ENCODE measurements around the gene PGBD1.

Gene PGBD1

GRCh38 chr6:28281288-28282064 is at the start of gene PGBD1:
Gene PGBD1 (plus strand): TSS chr6:28281572. CDS start chr6:28283814, 2,242 bp downstream.
- peak; percentile 33 for DNase-seq (ENCODE audit: low spot score)

GRCh38 chr6:28232785-28233184 is 48.6 kb upstream of the PGBD1 start:
- DNase-seq (ENCODE audit: low spot score), result no peak

DNA sequence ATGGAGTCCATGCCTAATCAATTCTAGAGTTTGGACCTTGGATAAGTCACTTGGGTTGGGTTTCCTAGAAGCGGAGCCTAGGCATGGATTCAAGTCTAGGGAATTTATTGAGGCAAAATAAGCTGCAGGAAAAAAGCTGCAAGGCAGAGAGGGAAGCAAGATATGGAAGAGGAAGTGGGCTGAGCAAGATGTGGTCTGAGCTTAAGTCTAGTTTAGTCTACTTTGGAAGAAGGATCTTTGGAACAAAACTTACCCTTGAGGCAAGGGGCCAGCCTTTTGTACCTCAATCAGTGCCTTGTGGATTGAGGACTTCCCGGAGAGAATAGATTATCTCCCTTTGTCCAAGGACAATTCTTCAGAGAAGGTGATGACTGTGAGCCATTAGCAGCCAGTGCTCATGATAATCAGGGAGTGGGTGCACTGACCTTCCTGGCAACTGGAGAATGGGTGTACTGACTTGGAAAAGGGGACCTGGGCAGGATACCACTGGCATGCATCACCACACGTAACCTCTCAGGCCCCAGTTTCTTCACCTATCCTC is 45.4 kb upstream of the PGBD1 start:
- DNase-seq (ENCODE audit: low spot score), result no peak

DNA sequence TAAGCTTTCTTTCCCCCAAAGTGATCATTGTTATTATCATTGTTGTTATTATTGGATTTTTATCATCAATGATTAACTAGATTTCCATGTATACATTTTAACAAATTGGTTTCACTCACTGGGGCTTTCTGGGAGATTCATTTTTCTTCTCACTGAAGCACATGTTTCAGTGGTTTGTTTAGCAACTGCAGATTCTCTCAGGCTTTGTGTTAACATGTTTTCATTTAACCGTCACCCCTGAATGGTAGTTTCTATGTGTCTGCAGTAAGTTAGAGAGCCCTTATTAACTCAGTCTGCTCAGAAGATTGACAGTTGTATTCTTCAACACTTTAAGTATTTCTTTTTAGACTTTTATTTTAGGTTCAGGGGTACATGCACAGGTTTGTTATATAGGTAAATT is 41.7 kb upstream of the PGBD1 start:
- DNase-seq (ENCODE audit: low spot score), result no peak

GRCh38 chr6:28240471-28240870 is 40.9 kb upstream of the PGBD1 start:
- no peak for DNase-seq (ENCODE audit: low spot score)

DNA sequence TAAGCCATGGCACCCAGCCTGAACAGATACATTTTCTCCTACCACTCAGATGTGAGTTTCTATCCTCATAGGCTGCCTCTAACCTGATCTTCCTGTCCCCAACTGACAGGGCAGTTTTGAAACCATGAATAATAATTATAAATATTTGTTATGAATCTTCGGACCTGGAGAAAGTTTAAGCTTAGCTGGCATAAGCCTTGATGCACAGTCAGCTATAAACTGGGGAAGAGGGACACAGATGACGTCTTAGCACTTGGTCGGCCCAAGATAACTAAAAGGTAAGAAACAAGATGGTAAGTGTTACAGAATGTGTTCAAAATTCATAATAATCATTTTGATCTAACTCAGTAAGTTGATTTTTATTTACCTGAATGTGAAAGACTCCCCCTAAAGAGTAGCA is 37.4 kb upstream of the PGBD1 start:
- no peak for DNase-seq (ENCODE audit: low spot score)

DNA sequence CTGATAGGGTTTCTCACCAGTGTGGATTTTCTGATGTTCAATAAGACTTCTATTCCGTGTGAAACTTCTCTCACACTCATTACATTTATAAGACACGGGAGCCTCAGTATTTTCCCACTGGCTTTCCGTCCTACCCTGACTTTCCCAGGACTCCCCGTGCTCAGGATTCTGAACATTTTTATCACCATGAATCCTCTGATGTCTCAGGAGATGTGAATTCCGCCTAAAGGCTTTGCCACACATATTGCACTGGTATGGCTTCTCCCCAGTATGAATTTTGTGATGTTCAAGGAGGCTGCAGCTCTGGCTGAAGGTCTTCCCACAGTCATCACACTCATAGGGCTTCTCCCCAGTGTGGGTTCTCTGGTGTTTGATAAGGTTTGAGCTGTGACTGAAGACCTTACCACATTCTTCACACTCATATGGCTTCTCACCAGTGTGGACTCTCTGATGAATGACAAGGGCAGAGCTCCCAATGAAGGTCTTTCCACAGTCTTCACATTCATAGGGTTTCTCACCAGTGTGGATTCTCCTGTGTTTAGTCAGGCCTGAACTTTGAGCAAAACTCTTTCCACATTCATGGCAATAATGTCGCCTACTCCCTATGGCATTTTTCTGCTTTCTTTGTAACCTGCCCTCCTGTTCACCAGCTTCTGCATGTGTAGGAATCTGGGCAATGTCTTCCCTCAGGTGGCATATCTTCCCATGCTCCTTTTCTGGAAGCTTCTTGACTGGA is 36.0 kb upstream of the PGBD1 start:
- no peak for DNase-seq (ENCODE audit: low spot score)

- no peak for DNase-seq (ENCODE audit: low spot score)
These were observed 32.5 kb upstream of the PGBD1 start for GRCh38 chr6:28248916-28249315.

DNA sequence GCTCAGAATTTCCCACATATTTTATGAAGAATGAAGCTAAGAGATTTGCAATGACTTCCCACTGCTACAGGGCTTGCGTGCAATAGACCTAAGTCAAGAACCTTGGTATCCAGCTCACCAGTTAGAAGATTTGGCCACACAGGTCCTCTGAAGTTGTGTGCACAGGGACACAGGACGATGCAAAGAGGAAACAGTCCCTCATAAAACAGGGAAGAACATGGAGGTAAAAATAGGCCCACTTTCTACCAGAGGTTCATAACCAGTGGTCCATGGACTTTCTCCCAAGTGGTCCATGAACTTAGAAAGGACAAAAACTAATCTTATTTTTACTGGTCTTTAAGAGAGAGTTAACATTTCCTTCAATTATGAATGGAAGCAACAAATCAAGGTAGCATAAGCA is 30.6 kb upstream of the PGBD1 start:
- no peak for DNase-seq (ENCODE audit: low spot score)

GRCh38 chr6:28251661-28252008 is 29.7 kb upstream of the PGBD1 start:
- DNase-seq (ENCODE audit: low spot score), result no peak

GRCh38 chr6:28252009-28252975 is 29.1 kb upstream of the PGBD1 start, which contains the start of gene ZKSCAN4:
Gene ZKSCAN4 (minus strand): TSS chr6:28252269. CDS start chr6:28251980, 289 bp downstream.
- DNase-seq (ENCODE audit: low spot score), result peak; percentile 79

GRCh38 chr6:28254121-28254519 is 27.3 kb upstream of the PGBD1 start:
- DNase-seq (ENCODE audit: low spot score), result no peak

DNA sequence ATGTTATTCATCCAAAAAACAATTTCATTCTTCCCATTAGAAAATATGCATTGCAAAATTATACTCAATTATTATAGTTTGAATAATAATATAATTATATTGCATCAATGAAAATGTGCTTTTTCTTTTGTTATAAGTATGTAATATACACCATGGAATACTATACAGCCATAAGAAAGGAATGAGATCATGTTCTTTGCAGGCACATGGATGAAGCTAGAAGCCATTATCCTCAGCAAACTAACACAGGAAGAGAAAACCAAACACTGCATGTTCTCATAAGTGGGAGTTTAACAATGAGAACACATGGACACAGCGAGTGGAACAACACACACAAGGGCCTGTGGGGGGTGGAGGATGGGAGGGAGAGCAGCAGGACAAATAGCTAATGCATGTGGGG is 24.3 kb upstream of the PGBD1 start:
- DNase-seq (ENCODE audit: low spot score), result no peak

DNA sequence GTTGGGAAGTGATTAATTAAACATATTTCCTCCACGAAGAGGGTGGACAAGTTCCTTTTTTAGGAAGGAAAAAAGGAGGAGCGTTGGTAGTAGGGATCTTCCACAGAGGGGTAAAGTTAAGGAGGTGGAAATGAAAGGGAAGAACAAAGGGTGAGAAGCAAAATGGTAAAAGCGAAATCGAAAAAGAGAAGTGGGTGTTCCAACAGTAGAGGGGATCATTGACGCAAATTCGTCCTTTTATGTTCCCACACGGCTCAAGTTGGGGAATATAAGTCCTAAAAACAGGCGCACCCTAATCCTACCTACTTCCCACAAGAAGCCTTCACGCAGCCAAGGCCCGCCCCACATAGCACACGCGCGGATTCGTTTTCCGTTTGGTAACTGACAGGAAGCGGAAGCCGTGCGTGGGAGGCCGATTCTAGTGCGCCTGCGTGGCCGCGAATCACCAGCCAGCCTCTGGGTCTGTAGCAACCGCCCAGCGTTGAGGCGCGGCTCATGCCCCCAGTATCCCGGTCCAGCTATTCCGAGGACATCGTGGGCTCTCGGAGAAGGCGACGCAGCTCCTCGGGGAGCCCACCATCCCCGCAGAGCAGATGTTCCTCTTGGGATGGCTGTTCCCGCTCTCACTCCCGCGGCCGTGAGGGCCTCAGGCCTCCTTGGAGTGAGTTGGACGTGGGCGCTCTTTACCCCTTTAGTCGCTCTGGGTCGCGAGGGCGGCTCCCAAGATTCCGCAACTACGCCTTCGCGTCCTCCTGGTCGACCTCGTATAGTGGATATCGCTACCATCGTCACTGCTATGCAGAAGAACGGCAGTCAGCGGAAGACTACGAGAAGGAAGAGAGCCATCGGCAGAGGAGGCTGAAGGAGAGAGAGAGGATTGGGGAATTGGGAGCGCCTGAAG is 22.2 kb upstream of the PGBD1 start, which contains the start of gene NKAPL:
Gene NKAPL (plus strand): TSS at position 421 of the 901 bp plus-strand sequence. CDS start 75 bp downstream, at position 496.
- peak; percentile 73 for DNase-seq (ENCODE audit: low spot score)

DNA sequence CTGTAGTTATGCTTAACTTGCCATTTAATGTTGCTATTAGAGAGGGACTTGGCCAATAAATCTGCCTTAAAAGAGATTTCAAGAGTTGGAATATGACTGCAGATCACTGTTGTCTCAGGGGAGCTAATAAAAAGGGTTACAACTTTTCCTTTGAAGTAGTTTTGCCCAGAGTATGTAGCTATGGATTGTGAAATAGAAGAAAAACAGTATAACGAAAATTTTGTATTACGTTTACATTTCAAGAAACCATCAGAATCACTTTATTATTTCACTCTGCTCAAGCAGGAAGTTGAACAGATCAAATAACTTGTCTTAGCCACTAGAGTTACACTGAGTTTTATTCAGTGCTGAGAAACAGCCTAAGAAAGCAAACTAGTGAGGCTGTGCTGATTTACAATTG is 17.4 kb upstream of the PGBD1 start:
- no peak for DNase-seq (ENCODE audit: low spot score)

GRCh38 chr6:28264834-28265401 is 16.5 kb upstream of the PGBD1 start:
- no peak for DNase-seq (ENCODE audit: low spot score)

GRCh38 chr6:28266563-28266961 is 14.8 kb upstream of the PGBD1 start:
- no peak for DNase-seq (ENCODE audit: low spot score)

- DNase-seq (ENCODE audit: low spot score), result peak; percentile 88
These were observed 14.2 kb upstream of the PGBD1 start, which contains the start of gene ZSCAN26 for GRCh38 chr6:28266962-28267694. Gene ZSCAN26 (plus strand): TSS chr6:28267143. CDS start chr6:28271920, 4,777 bp downstream.

- no peak for DNase-seq (ENCODE audit: low spot score)
These were observed 13.7 kb upstream of the PGBD1 start for GRCh38 chr6:28267695-28268059.

GRCh38 chr6:28269492-28269891 is 11.9 kb upstream of the PGBD1 start:
- DNase-seq (ENCODE audit: low spot score), result no peak

Data from globus pallidus (tissue), 1 donor.